Measurements from ENCODE around the gene TP53TG3E.
"Not testable (repeated sequence)": the region's sequence is repeated elsewhere in the genome, so short reads cannot be mapped to it uniquely, and the experiment has no call there.

Gene TP53TG3E, protein sequence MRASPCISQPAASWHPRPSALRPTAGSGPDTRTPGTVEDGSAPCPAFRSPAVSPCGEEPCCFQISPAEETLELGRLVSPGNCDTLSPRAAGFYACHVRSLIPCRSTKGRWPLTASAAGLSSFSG

DNA sequence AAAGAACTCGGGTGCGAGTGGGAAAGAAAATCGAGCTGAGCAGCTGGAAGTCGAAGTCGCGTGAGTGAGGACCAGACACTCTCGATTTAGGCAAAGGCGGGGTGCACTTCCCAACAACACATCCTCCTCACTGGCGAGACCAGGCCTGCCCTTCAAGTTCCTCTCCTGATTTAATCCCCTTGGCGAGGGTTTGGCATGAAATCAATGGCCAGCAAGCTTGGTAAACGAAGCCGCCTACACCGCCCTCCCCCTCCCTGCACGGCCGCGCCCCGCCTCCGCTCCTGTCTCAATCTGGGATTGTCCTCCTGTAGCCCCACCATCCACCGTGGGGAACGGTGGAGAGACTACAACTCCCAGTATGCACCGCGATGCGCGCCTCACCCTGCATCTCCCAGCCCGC, at the start of gene TP53TG3E:
TSS of gene TP53TG3E (plus strand) at position 301 of the 400 bp plus-strand sequence. CDS start at position 369, 68 bp downstream.
- DNase-seq, result not testable (repeated sequence)

DNA sequence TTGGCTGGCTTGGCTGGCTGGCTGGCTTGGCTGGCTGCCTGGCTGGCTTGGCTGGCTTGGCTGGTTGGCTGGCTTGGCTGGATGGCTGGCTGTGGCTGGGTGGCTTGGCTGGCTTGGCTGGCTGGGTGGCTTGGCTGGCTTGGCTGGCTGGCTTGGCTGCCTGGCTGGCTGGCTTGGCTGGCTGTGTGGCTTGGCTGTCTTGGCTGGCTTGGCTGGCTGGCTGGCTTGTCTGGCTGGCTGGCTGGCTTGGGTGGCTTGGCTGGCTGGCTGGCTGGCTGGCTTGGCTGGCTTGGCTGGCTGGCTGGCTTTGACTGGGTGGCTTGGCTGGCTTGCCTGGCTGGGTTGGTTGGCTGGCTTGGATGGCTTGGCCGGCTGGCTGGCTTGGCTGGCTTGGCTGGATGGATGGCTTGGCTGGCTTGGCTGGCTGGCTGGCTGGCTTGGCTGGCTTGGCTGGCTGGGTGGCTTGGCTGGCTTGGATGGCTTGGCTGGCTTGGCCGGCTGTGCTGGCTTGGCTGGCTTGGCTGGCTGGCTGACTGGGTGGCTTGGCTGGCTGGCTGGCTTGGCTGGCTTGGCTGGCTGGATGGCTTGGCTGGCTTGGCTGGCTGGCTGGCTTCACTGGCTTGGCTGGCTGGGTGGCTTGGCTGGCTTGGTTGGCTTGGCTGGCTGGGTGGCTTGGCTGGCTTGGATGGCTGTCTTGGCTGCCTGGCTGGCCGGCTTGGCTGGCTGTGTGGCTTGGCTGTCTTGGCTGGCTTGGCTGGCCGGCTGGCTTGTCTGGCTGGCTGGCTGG, 32.3 kb downstream of the TP53TG3E start:
- DNase-seq, result not testable (repeated sequence)

DNA sequence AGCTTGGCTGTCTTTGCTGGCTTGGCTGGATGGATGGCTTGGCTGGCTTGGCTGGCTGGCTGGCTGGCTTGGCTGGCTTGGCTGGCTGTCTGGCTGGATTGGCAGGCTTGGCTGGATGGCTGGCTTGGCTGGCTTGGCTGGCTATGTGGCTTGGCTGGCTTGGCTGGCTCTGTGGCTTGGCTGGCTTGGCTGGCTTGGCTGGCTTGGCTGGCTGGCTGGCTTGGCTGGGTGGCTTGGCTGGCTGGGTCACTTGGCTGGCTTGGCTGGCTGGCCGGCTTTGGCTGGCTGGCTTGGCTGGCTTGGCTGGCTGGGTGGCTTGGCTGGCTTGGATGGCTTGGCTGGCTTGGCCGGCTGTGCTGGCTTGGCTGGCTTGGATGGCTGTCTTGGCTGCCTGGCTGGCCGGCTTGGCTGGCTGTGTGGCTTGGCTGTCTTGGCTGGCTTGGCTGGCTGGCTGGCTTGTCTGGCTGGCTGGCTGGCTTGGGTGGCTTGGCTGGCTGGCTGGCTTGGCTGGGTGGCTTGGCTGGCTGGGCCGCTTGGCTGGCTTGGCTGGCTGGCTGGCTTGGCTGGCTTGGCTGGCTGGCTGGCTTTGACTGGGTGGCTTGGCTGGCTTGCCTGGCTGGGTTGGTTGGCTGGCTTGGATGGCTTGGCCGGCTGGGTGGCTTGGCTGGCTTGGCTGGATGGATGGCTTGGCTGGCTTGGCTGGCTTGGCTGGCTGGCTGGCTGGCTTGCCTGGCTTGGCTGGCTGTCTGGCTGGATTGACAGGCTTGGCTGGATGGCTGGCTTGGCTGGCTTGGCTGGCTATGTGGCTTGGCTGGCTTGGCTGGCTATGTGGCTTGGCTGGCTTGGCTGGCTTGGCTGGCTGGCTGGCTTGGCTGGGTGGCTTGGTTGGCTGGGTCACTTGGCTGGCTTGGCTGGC, 33.8 kb downstream of the TP53TG3E start:
- DNase-seq, result peak; percentile 4

DNA sequence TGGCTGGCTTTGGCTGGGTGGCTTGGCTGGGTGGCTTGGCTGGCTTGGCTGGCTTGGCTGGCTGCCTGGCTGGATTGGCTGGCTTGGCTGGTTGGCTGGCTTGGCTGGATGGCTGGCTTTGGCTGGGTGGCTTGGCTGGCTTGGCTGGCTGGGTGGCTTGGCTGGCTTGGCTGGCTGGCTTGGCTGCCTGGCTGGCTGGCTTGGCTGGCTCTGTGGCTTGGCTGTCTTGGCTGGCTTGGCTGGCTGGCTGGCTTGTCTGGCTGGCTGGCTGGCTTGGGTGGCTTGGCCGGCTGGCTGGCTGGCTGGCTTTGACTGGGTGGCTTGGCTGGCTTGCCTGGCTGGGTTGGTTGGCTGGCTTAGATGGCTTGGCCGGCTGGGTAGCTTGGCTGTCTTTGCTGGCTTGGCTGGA, 34.4 kb downstream of the TP53TG3E start:
- DNase-seq, result peak; percentile 0

DNA sequence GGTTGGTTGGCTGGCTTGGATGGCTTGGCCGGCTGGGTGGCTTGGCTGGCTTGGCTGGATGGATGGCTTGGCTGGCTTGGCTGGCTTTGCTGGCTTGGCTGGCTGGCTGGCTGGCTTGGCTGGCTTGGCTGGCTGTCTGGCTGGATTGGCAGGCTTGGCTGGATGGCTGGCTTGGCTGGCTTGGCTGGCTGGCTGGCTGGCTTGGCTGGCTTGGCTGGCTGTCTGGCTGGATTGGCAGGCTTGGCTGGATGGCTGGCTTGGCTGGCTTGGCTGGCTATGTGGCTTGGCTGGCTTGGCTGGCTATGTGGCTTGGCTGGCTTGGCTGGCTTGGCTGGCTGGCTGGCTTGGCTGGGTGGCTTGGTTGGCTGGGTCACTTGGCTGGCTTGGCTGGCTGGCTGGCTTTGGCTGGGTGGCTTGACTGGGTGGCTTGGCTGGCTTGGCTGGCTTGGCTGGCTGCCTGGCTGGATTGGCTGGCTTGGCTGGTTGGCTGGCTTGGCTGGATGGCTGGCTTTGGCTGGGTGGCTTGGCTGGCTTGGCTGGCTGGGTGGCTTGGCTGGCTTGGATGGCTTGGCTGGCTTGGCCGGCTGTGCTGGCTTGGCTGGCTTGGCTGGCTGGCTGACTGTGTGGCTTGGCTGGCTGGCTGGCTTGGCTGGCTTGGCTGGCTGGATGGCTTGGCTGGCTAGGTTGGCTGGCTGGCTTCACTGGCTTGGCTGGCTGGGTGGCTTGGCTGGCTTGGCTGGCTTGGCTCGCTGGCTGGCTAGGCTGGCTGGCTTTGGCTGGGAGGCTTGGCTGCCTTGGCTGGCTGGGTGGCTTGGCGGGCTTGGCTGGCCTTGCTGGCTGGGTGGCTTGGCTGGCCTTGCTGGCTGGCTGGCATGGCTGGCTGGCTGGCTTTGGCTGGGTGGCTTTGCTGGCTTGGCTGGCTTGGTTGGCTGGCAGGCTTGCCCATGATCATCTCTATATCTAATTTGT, 35.3 kb downstream of the TP53TG3E start:
- peak; percentile 4 for DNase-seq

Data from CD4-positive, alpha-beta T cell treated with Interleukin-21 for 1 hour (primary cell).